Measurements from ENCODE around the gene HDAC10.

GRCh38 chr22:50277761-50278160, 26.7 kb upstream of the HDAC10 start:
- no peak for TF ChIP-seq FOXP2 (optimal IDR thresholded peaks at IDR 0.05; ENCODE audit: control extremely low read depth, extremely low read length, insufficient read depth)
- TF ChIP-seq EZH2 (IDR thresholded peaks at IDR 0.05) = no peak
- no peak for TF ChIP-seq POLR2AphosphoS5 (IDR thresholded peaks at IDR 0.05; ENCODE audit: borderline replicate concordance, low read depth, low read length)
